Thyroid gland (tissue), 4 donors: ENCODE measurements around the gene LST1. TPM values are rescaled to one million over a fixed set of nuclear protein-coding genes. Genes with fewer than 3 reads are reported as not detected.
"Not testable (repeated sequence)": the region's sequence is repeated elsewhere in the genome, so short reads cannot be mapped to it uniquely, and the experiment has no call there.

ENCODE experiments used
- DNase-seq, 2 donors: peaks; one replicate each; pipeline ENCODE4 v3.0.0-alpha.2; 2019
- H3K27ac ChIP-seq, 3 donors: fragments of 200-600 bp; sonication (generic); 1 replicate in 2 of 3; 2 replicates in 1 of 3; pipeline ENCODE4 v1.5.1; 2016 to 2019; ENCODE audit warnings: mild to moderate bottlenecking in 1 of 3, moderate library complexity in 1 of 3
- H3K27me3 ChIP-seq: fragments of 200-600 bp; sonication (generic); one replicate; pipeline ENCODE4 v1.5.1; 2019
- H3K36me3 ChIP-seq, 2 donors: fragments of 200-600 bp; sonication (generic); one replicate each; pipeline ENCODE4 v1.5.1; 2016 to 2019
- H3K4me1 ChIP-seq, 2 donors: fragments of 200-600 bp; sonication (generic); one replicate each; pipeline ENCODE4 v1.5.1; 2017 to 2019
- H3K4me3 ChIP-seq, 3 donors: fragments of 200-600 bp; sonication (generic); replicated peaks in 1 of 3; 1 replicate in 2 of 3; 2 replicates in 1 of 3; pipeline ENCODE4 v1.5.1; 2016; ENCODE audit warnings: mild to moderate bottlenecking in 1 of 3
- H3K9me3 ChIP-seq: fragments of 200-600 bp; sonication (generic); one replicate; pipeline ENCODE4 v1.5.1; 2017
- POLR2A ChIP-seq, 2 donors: fragments of 450-650 bp; IDR thresholded peaks; one replicate each; pipeline ENCODE4 v1.6.1; 2017; ENCODE audit warnings: antibody characterized with exemption in 2 of 2, mild to moderate bottlenecking in 2 of 2, moderate library complexity in 1 of 2
- WGBS, 2 donors: methylation state at CpG; one replicate each; pipeline ENCODE4 v1.1.5; 2017; 5-methylcytosine and 5-hydroxymethylcytosine counted together
- intact Hi-C: fragments of 100-400 bp; cut with DNase I; formaldehyde crosslinking; loops from one replicate; pipeline ENCODE4 v1.15.1; 2023
- total RNA-seq, 4 donors: library from RNA; depleted of rRNA; stranded (reverse); fragments of >200 nt; gene quantifications; one replicate each; pipeline ENCODE4 v1.2.3, GENCODE V29; 2016
- TF ChIP-seq, protein P1 (sequence below), 6 experiments: fragments of 200-600 bp in 3 of 6; fragments of 450-650 bp in 3 of 6; sonication (generic) in 3 of 6; IDR thresholded peaks; one replicate each; pipeline ENCODE4 v1.5.1; 2016 to 2019; ENCODE audit warnings: antibody characterized with exemption in 6 of 6, mild to moderate bottlenecking in 2 of 6, inconsistent platforms in 1 of 6, moderate library complexity in 1 of 6

Gene LST1
- total RNA-seq, 4 donors from 2014 or later: 2.5 to 23.4 (median 3.2) TPM; not detected in 1

DNA sequence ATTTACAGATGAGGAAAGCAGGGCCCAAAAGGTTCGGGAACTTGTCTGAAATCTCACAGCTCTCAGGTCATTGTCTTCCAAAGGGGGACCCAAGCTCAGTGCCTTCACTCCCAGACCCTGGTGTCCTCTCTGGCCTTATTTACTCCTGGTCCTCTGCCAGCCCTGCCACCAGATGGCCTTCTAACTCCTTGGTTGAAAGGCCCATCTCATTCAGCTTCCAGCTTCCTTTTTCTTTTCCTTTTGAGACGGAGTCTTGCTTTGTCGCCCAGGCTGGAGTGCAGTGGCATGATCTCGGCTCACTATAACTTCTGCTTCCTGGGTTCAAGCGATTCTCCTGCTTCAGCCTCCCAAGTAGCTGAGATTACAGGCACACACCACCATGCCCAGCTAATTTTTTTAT lies 34.7 kb upstream of the LST1 start:
- intact Hi-C loops, H3K4me3 ChIP-seq, H3K27me3 ChIP-seq, H3K9me3 ChIP-seq, H3K27ac ChIP-seq: not testable (repeated sequence)
- peaks cover 20 to 22% of the 10 kb centered on the region in 2 donors for H3K36me3 ChIP-seq
- WGBS, 2 donors: 58 to 63% methylated on average over 5 of the region's 5 CpGs
- peaks cover 11 to 13% of the 10 kb centered on the region in 2 donors for H3K4me1 ChIP-seq
- DNase-seq: peak; percentile 19 to 33
- TF ChIP-seq, protein P1, sequence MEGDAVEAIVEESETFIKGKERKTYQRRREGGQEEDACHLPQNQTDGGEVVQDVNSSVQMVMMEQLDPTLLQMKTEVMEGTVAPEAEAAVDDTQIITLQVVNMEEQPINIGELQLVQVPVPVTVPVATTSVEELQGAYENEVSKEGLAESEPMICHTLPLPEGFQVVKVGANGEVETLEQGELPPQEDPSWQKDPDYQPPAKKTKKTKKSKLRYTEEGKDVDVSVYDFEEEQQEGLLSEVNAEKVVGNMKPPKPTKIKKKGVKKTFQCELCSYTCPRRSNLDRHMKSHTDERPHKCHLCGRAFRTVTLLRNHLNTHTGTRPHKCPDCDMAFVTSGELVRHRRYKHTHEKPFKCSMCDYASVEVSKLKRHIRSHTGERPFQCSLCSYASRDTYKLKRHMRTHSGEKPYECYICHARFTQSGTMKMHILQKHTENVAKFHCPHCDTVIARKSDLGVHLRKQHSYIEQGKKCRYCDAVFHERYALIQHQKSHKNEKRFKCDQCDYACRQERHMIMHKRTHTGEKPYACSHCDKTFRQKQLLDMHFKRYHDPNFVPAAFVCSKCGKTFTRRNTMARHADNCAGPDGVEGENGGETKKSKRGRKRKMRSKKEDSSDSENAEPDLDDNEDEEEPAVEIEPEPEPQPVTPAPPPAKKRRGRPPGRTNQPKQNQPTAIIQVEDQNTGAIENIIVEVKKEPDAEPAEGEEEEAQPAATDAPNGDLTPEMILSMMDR (IDR thresholded peaks at IDR 0.05): peak in 3 of 6 experiments; percentile 5 to 15 (median 14)

DNA sequence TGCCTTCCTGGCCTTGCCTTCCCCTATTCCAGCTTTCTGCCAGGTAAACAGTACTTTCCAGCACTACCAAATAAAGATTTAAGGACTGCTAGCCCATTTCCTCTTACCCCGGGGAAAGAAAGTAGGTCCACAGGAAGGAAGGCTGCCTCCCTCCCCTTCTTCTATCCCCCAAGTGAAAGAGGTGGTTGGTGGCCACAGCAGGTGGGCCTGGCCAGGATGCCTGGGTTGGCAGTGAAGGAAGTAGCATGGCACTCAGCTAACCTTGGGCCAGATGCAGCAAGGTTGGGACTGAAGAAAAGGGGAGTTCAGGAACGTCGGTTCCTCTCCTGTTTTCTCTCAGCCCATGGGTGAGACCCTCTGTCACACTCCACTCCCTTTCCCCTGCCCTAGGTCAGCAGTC lies 29.8 kb upstream of the LST1 start:
- DNase-seq: no peak
- Histone ChIP-seq H3K36me3 (peaks cover 16 to 42% of the 10 kb centered on the region in 2 donors), H3K27ac (no peak overlapping the region), H3K4me1 (peaks cover 0 to 28% of the 10 kb centered on the region in 2 donors), H3K27me3 (no peaks in the 10 kb centered on the region), H3K9me3 (no peaks in the 10 kb centered on the region), H3K4me3 (no peak overlapping the region)
- 77% methylated on average over 3 of the region's 3 CpGs for WGBS, 2 donors
- intact Hi-C loops: no loop called here
- no peak for TF ChIP-seq POLR2A (IDR thresholded peaks at IDR 0.05)
- TF ChIP-seq, protein P1 (IDR thresholded peaks at IDR 0.05): no peak

DNA sequence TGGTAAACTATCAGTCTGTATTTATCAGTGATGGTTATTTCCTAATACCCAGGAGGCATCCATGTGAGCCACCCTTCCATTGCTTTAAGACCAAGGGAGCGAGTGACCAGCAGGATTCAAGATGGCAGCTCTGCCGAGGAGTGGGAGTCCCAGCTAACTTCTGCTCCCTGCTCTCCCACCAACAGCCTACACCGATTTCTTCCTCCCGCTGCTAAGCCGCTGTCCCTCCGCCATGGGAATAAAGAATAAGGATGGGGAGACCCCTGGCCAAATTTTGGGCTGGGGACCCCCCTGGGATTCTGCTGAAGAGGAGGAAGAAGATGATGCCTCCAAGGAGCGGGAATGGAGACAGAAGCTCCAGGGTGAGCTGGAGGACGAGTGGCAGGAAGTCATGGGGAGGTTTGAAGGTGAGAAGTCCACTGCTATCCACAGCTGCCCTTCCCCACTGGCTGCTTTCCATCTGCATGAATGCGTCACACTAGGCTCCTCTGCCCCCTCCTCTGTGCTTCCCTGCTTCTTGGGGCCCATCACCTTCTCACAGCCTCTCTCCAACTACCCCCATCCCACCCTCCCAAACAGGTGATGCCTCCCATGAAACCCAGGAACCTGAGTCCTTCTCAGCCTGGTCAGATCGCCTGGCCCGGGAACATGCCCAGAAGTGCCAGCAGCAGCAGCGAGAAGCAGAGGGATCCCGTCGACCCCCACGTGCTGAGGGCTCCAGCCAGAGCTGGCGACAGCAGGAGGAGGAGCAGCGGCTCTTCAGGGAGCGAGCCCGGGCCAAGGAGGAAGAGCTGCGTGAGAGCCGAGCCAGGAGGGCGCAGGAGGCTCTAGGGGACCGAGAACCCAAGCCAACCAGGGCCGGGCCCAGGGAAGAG lies 28.4 kb upstream of the LST1 start:
- intact Hi-C loops: no loop called here
- DNase-seq: no peak
- Histone ChIP-seq H3K27me3 (no peaks in the 10 kb centered on the region), H3K4me1 (peaks cover 0 to 28% of the 10 kb centered on the region in 2 donors), H3K4me3 (no peak overlapping the region), H3K9me3 (no peaks in the 10 kb centered on the region), H3K27ac (no peak overlapping the region), H3K36me3 (peaks cover 16 to 42% of the 10 kb centered on the region in 2 donors)
- WGBS, 2 donors: 77 to 89% methylated on average over 18 to 23 of the region's 24 CpGs
- no peak for TF ChIP-seq POLR2A (IDR thresholded peaks at IDR 0.05)
- TF ChIP-seq, protein P1 (IDR thresholded peaks at IDR 0.05): no peak

DNA sequence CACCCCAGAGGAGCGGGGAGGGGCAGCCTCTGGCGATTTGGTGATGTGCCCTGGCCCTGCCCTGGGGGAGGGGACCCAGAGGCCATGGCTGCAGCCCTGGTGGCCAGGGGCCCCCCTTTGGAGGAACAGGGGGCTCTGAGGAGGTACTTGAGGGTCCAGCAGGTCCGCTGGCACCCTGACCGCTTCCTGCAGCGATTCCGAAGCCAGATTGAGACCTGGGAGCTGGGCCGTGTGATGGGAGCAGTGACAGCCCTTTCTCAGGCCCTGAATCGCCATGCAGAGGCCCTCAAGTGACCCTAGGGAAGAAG lies 27.8 kb upstream of the LST1 start:
- no peak for DNase-seq
- Histone ChIP-seq H3K4me3 (no peak overlapping the region), H3K27ac (no peak overlapping the region), H3K36me3 (peaks cover 16 to 42% of the 10 kb centered on the region in 2 donors), H3K9me3 (no peaks in the 10 kb centered on the region), H3K4me1 (peaks cover 0 to 28% of the 10 kb centered on the region in 2 donors), H3K27me3 (no peaks in the 10 kb centered on the region)
- WGBS, 2 donors: 88 to 93% methylated on average over 5 of the region's 8 CpGs
- TF ChIP-seq, protein P1 (IDR thresholded peaks at IDR 0.05): no peak
- TF ChIP-seq POLR2A (IDR thresholded peaks at IDR 0.05): no peak
- intact Hi-C loops: no loop called here
